COLO829 (cell line): ENCODE measurements around the gene GABBR1.
"Not testable (repeated sequence)": the region's sequence is repeated elsewhere in the genome, so short reads cannot be mapped to it uniquely, and the experiment has no call there.

Source experiments
- DNase-seq: peaks from one replicate; pipeline ENCODE4 v3.0.0; 2012; ENCODE audit warnings: low spot score

The GABBR1 gene

GRCh38 chr6:29632789-29633533 is at the start of gene GABBR1:
Gene GABBR1 (minus strand): TSS chr6:29633183. CDS start chr6:29632385, 798 bp downstream.
- DNase-seq = peak; percentile 98

GRCh38 chr6:29681811-29682210 is 48.8 kb upstream of the GABBR1 start:
- no peak for DNase-seq

GRCh38 chr6:29680904-29681303 is 47.9 kb upstream of the GABBR1 start, which contains the start of gene ZFP57:
Gene ZFP57 (minus strand): TSS chr6:29681152. CDS start chr6:29677003, 4,149 bp downstream.
- DNase-seq = no peak

GRCh38 chr6:29680416-29680815 is 47.4 kb upstream of the GABBR1 start:
- no peak for DNase-seq

- DNase-seq = no peak
Observed at GRCh38 chr6:29679962-29680361, 47.0 kb upstream of the GABBR1 start.

- DNase-seq = no peak
Observed at GRCh38 chr6:29678114-29678513, 45.1 kb upstream of the GABBR1 start.

- DNase-seq = no peak
Observed at GRCh38 chr6:29676981-29677601, 44.1 kb upstream of the GABBR1 start.

GRCh38 chr6:29675561-29675960 is 42.6 kb upstream of the GABBR1 start:
- DNase-seq = no peak

GRCh38 chr6:29674008-29674407 is 41.0 kb upstream of the GABBR1 start:
- DNase-seq = no peak

- DNase-seq = no peak
Observed at GRCh38 chr6:29673161-29673560, 40.2 kb upstream of the GABBR1 start.

- DNase-seq = not testable (repeated sequence)
Observed at GRCh38 chr6:29672116-29672515, 39.1 kb upstream of the GABBR1 start.

- no peak for DNase-seq
Observed at GRCh38 chr6:29671026-29671425, 38.0 kb upstream of the GABBR1 start.

- DNase-seq = no peak
Observed at GRCh38 chr6:29667158-29667557, 34.2 kb upstream of the GABBR1 start.

- no peak for DNase-seq
Observed at GRCh38 chr6:29666826-29667130, 33.8 kb upstream of the GABBR1 start.

- DNase-seq = no peak
Observed at GRCh38 chr6:29665942-29666825, 33.2 kb upstream of the GABBR1 start.

GRCh38 chr6:29663300-29664042 is 30.5 kb upstream of the GABBR1 start:
- DNase-seq = no peak

GRCh38 chr6:29661502-29662141 is 28.6 kb upstream of the GABBR1 start:
- DNase-seq = peak; percentile 93

- no peak for DNase-seq
Observed at GRCh38 chr6:29661071-29661470, 28.1 kb upstream of the GABBR1 start.

- no peak for DNase-seq
Observed at GRCh38 chr6:29656798-29657197, 23.8 kb upstream of the GABBR1 start, which contains the start of gene MOG. Gene MOG (plus strand): TSS chr6:29657092. CDS start chr6:29657210, 118 bp downstream.

- no peak for DNase-seq
Observed at GRCh38 chr6:29656157-29656556, 23.2 kb upstream of the GABBR1 start.

GRCh38 chr6:29655658-29656057 is 22.7 kb upstream of the GABBR1 start:
- DNase-seq = no peak
